NCI-H82 treated with DMSO at 0.1 percent for 48 hours (cell line): ENCODE results near the gene TPK1.

Experiments
- DNase-seq: peaks from one replicate; lab custom pipeline; 2025; ENCODE audit not compliant: unreplicated experiment; lab: John Stamatoyannopoulos, UW

The TPK1 gene

GRCh38 chr7:144415858-144416257, 420.0 kb downstream of the TPK1 start:
- DNase-seq: no peak

GRCh38 chr7:144414815-144415214, 421.0 kb downstream of the TPK1 start:
- no peak for DNase-seq

- no peak for DNase-seq
Measured at GRCh38 chr7:144410441-144410840, 425.4 kb downstream of the TPK1 start.

GRCh38 chr7:144408121-144408520, 427.7 kb downstream of the TPK1 start:
- DNase-seq: no peak

GRCh38 chr7:144407266-144407931, 428.5 kb downstream of the TPK1 start:
- no peak for DNase-seq

GRCh38 chr7:144404946-144405345, 430.9 kb downstream of the TPK1 start:
- DNase-seq: no peak

- no peak for DNase-seq
Measured at GRCh38 chr7:144403649-144404061, 432.2 kb downstream of the TPK1 start, which contains the start of gene NOBOX. TSS of gene NOBOX (minus strand) at chr7:144403693.

- DNase-seq: no peak
Measured at GRCh38 chr7:144403102-144403501, 432.8 kb downstream of the TPK1 start.
